Ovary (tissue), 9 donors: Measurements from ENCODE around the gene ROBO4. TPM values are rescaled to one million over a fixed set of nuclear protein-coding genes. Genes with fewer than 3 reads are reported as not detected.
A peak's percentile ranks its signal among the peaks of the same experiment; 100 is the strongest.

Source experiments
- DNase-seq, 5 donors: peaks; one replicate each; pipeline ENCODE4 v3.0.0-alpha.2; 2019 to 2020
- H3K27ac ChIP-seq, 2 donors: fragments of 200-600 bp; one replicate each; pipeline versions ENCODE4 v1.5.1 to v1.8.0; 2019 to 2022
- H3K27me3 ChIP-seq: fragments of 200-600 bp; one replicate; pipeline ENCODE4 v1.8.0; 2022
- H3K36me3 ChIP-seq: fragments of 200-600 bp; sonication (generic); one replicate; pipeline ENCODE4 v1.5.1; 2019
- H3K4me1 ChIP-seq: one replicate; pipeline ENCODE4 v1.8.1; 2013; ENCODE audit warnings: mild to moderate bottlenecking, moderate library complexity; ENCODE audit not compliant: insufficient read depth
- H3K4me3 ChIP-seq: fragments of 200-600 bp; sonication (generic); one replicate; pipeline ENCODE4 v1.5.1; 2017
- H3K9me3 ChIP-seq, 2 donors: fragments of 200-600 bp in 1 of 2; sonication (generic) in 1 of 2; one replicate each; pipeline versions ENCODE4 v1.5.1 to v1.8.1; 2013 to 2019; ENCODE audit warnings: mild to moderate bottlenecking in 1 of 2, moderate library complexity in 1 of 2
- CTCF ChIP-seq, 3 donors: fragments of 450-650 bp in 2 of 3; fragments of 200-600 bp in 1 of 3; IDR thresholded peaks; one replicate each; pipeline versions ENCODE4 v1.5.1 to v1.8.0; 2016 to 2022; ENCODE audit warnings: antibody characterized with exemption in 3 of 3, mild to moderate bottlenecking in 1 of 3
- EP300 ChIP-seq: sonication (generic); formaldehyde crosslinking; IDR thresholded peaks from one replicate; pipeline ENCODE4 v1.6.1; 2017; ENCODE audit warnings: antibody characterized with exemption
- POLR2A ChIP-seq: fragments of 450-650 bp; IDR thresholded peaks from one replicate; pipeline ENCODE4 v1.6.1; 2017; ENCODE audit warnings: antibody characterized with exemption, mild to moderate bottlenecking, moderate library complexity
- WGBS, 3 donors: extraction: QIAGEN DNeasy Blood & Tissue Kit in 1 of 3; methylation state at CpG; one replicate each; pipeline versions ENCODE4 v1.1.5 to v1.1.7; 2013 to 2017; 5-methylcytosine and 5-hydroxymethylcytosine counted together
- intact Hi-C, 4 donors: fragments of 100-400 bp; cut with DNase I; formaldehyde crosslinking; loops; one replicate each; pipeline versions ENCODE4 v1.11.0 to v1.15.1; 2022 to 2023
- polyA plus RNA-seq, 2 donors: library from polyadenylated mRNA; stranded (reverse); fragments of 200-250 nt in 1 of 2; fragments of 350-450 nt in 1 of 2; fragmentation: Illumina TruSeq in 1 of 2; extraction: RNeasy Lipid Tissue Mini Kit (QIAGEN cat#74804) in 1 of 2; gene quantifications; one replicate each; pipeline ENCODE4 v1.2.3, GENCODE V29; 2013 to 2014
- total RNA-seq, 7 donors: library from RNA; depleted of rRNA in 2 of 7; stranded (reverse); fragments of >200 nt in 2 of 7; fragmentation: NEBNext Ultra II Directional in 3 of 7; extraction: Animal tissue kit (Norgen Biotek cat#: 25700) in 3 of 7; gene quantifications; one replicate each; pipeline versions ENCODE4 v1.1.0 to v1.2.4, GENCODE V29; 2016 to 2023
- donor health status: DM: no; HTN: no; CAD: no; lungs with moderate emphysema.
- donor health status: DM: no; HTN: no; CAD: no.
- donor health status: Bipolar disorder and iron deficiency.
- donor health status: DM: yes; HTN: yes; CAD: no.
- donor health status: DM: no; HTN: no; CAD: no.
- donor health status: DM: yes; HTN: yes; CAD: no.

The ROBO4 gene
- total and polyA plus RNA-seq, 9 donors, result 5.9 to 22.0 (median 10.0) TPM

GRCh38 chr11:124922831-124923230 lies 25.2 kb upstream of the ROBO4 start:
- no peaks in the 10 kb centered on the region for H3K9me3 ChIP-seq
- TF ChIP-seq CTCF (IDR thresholded peaks at IDR 0.05) (no peak), EP300 (no peak), POLR2A (no peak)
- no peaks in the 10 kb centered on the region for H3K27me3 ChIP-seq
- peaks cover 5% of the 10 kb centered on the region for H3K4me1 ChIP-seq
- no peaks in the 10 kb centered on the region for H3K36me3 ChIP-seq
- H3K27ac ChIP-seq, result no peak overlapping the region
- 87 to 91% (median 90%) methylated on average over 4 of the region's 4 CpGs for WGBS, 3 donors
- H3K4me3 ChIP-seq, result no peak overlapping the region
- no peak for DNase-seq
- intact Hi-C loops, result no loop called here

- H3K27ac ChIP-seq, result no peak overlapping the region
- intact Hi-C loops, result no loop called here
- H3K4me1 ChIP-seq, result peaks cover 5% of the 10 kb centered on the region
- no peaks in the 10 kb centered on the region for H3K36me3 ChIP-seq
- TF ChIP-seq EP300 (no peak), CTCF (IDR thresholded peaks at IDR 0.05) (no peak), POLR2A (no peak)
- peak; percentile 82 to 89 (median 86) for DNase-seq
- no peaks in the 10 kb centered on the region for H3K9me3 ChIP-seq
- H3K27me3 ChIP-seq, result no peaks in the 10 kb centered on the region
- WGBS, 3 donors, result 4 to 10% (median 7%) methylated on average over 58 to 82 of the region's 82 CpGs
- peak overlapping the region; percentile 37 for H3K4me3 ChIP-seq
These were observed 23.4 kb upstream of the ROBO4 start for GRCh38 chr11:124920870-124921609.

GRCh38 chr11:124920356-124920755 lies 22.7 kb upstream of the ROBO4 start:
- intact Hi-C loops, result no loop called here
- no peaks in the 10 kb centered on the region for H3K9me3 ChIP-seq
- peaks cover 5% of the 10 kb centered on the region for H3K4me1 ChIP-seq
- H3K27ac ChIP-seq, result no peak overlapping the region
- WGBS, 3 donors, result 79 to 91% (median 87%) methylated on average over 5 of the region's 5 CpGs
- no peak for DNase-seq
- TF ChIP-seq POLR2A (no peak), CTCF (IDR thresholded peaks at IDR 0.05) (no peak), EP300 (no peak)
- H3K4me3 ChIP-seq, result no peak overlapping the region
- no peaks in the 10 kb centered on the region for H3K27me3 ChIP-seq
- no peaks in the 10 kb centered on the region for H3K36me3 ChIP-seq

- H3K27me3 ChIP-seq, result no peaks in the 10 kb centered on the region
- TF ChIP-seq POLR2A (no peak), CTCF (IDR thresholded peaks at IDR 0.05) (no peak)
- H3K36me3 ChIP-seq, result no peaks in the 10 kb centered on the region
- intact Hi-C loops, result no loop called here
- no peak overlapping the region for H3K27ac ChIP-seq
- 93 to 98% (median 94%) methylated on average over 2 of the region's 2 CpGs for WGBS, 3 donors
- peaks cover 5% of the 10 kb centered on the region for H3K4me1 ChIP-seq
- no peak for DNase-seq
- no peaks in the 10 kb centered on the region for H3K9me3 ChIP-seq
- no peak overlapping the region for H3K4me3 ChIP-seq
These were observed 22.2 kb upstream of the ROBO4 start for GRCh38 chr11:124919898-124920297.
